Measurements from ENCODE around the gene SORCS2.

Gene SORCS2

DNA sequence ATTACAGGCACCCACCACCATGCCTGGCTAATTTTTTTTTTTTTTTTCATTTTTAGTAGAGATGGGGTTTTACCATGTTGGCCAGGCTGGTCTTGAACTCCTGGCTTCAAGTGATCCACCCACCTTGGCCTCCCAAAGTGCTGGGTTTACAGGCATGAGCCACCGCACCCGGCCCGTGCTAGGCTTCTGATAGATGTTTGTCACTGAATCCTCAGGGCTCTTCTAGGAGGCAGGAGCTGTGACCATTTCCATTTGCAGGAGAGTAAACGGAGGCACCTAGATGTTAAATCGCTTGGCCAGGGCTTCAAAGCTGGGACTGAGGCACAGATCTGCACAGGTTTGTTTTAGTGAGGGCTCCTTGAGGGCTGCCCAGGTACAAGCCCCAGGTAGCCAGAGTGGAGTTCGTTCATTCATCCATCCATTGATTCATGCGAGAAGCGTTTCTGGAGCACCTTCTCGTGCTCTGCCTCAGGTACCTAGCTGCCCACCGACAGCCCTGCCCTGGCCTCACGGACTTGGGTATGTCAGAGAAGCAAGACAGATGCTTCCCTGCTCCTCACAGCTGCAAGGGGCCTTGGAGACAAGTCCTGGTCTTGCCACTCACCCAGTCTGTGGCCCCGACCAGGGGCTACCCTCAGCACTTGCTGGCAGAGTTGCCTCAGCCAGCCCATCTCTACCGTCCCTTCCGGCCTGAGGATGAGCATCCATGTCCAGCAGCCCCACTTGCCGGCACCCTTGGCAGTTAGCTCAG lies 136.0 kb downstream of the SORCS2 start:
- no peak overlapping the region for H3K4me3 ChIP-seq (ENCODE audit: low read depth, low read length)
- TF ChIP-seq, protein P1, sequence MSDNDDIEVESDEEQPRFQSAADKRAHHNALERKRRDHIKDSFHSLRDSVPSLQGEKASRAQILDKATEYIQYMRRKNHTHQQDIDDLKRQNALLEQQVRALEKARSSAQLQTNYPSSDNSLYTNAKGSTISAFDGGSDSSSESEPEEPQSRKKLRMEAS (IDR thresholded peaks at IDR 0.05; ENCODE audit: low read depth, low read length): no peak
- TF ChIP-seq MYC (IDR thresholded peaks at IDR 0.05; ENCODE audit: low read depth, low read length) (no peak), CTCF (IDR thresholded peaks at IDR 0.05; ENCODE audit: low read depth, low read length) (no peak), POLR2A (IDR thresholded peaks at IDR 0.05; ENCODE audit: extremely low read depth, insufficient read length) (no peak)
- no peak for DNase-seq (ENCODE audit: low read depth)

DNA sequence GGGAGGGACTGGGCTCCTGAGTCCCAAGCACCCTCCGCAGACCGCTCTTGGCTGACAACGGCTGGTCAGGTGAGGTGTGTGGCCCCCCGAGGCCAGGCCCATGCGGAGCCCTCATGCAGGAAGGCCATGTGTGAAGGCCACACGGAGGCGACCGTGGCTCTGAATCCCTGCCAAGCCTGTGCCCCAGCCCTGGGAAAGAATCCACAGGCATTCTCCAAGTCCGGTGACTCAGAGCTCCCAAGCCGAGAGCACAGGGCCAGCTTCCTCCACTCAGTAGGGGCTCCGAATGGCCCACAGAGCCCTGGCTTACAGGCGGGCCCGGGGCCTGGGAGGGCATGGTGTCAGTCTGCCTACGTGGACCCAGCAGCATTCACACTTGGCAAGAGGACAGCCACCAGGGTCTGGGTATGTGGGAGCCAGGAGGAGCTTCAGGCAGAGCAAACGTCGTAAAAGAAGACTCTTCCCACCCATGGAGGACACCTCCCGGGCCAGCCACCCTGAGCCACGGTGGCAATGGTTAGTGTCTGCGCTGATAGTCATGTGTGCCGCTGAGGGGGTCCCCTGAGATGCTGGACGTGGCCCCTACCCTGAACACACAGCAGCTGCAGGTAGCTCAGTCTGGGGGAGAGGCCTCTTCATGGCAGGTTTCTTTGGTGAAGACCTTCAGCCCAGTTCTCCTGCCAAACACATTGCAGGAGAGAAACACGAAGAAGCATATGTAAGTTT lies 136.7 kb downstream of the SORCS2 start:
- no peak overlapping the region for H3K4me3 ChIP-seq (ENCODE audit: low read depth, low read length)
- DNase-seq (ENCODE audit: low read depth): no peak
- TF ChIP-seq, protein P1 (IDR thresholded peaks at IDR 0.05; ENCODE audit: low read depth, low read length): no peak
- no peak for TF ChIP-seq CTCF (IDR thresholded peaks at IDR 0.05; ENCODE audit: low read depth, low read length)
- TF ChIP-seq MYC (IDR thresholded peaks at IDR 0.05; ENCODE audit: low read depth, low read length): no peak
- TF ChIP-seq POLR2A (IDR thresholded peaks at IDR 0.05; ENCODE audit: extremely low read depth, insufficient read length): no peak

DNA sequence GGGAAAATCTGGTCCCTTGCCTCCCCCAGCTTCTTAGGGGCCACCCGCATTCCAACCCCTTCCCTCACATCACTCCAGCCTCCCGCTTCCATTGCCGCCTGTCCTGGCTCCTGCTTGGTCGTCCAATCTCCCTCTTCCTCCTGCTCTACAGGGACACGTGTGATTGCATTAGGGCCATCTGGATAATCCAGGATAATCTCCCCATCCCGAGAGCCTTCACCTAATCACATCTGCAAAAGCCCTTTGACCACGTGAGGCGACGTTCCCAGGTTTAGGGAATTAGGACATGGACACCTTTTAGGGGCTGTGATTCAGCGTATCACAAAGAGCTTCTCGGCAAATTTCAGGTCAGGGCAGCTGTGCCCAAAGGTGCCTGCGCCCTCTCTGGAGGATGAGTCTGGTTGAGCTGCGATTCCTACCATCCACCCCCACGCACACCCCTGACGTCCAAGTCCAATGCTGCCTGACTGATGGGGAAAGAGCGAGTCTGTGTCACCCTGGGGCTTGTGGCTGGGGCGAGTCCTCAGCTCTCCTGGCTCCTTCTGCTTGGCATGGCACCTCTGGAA lies 137.8 kb downstream of the SORCS2 start:
- TF ChIP-seq, protein P1 (IDR thresholded peaks at IDR 0.05; ENCODE audit: low read depth, low read length): no peak
- no peak for TF ChIP-seq POLR2A (IDR thresholded peaks at IDR 0.05; ENCODE audit: extremely low read depth, insufficient read length)
- no peak for TF ChIP-seq CTCF (IDR thresholded peaks at IDR 0.05; ENCODE audit: low read depth, low read length)
- no peak for TF ChIP-seq MYC (IDR thresholded peaks at IDR 0.05; ENCODE audit: low read depth, low read length)
- H3K4me3 ChIP-seq (ENCODE audit: low read depth, low read length): no peak overlapping the region
- no peak for DNase-seq (ENCODE audit: low read depth)

- DNase-seq (ENCODE audit: low read depth): no peak
- TF ChIP-seq POLR2A (IDR thresholded peaks at IDR 0.05; ENCODE audit: extremely low read depth, insufficient read length): no peak
- no peak for TF ChIP-seq CTCF (IDR thresholded peaks at IDR 0.05; ENCODE audit: low read depth, low read length)
- TF ChIP-seq, protein P1 (IDR thresholded peaks at IDR 0.05; ENCODE audit: low read depth, low read length): no peak
- TF ChIP-seq MYC (IDR thresholded peaks at IDR 0.05; ENCODE audit: low read depth, low read length): no peak
- no peak overlapping the region for H3K4me3 ChIP-seq (ENCODE audit: low read depth, low read length)
These were observed 138.7 kb downstream of the SORCS2 start for GRCh38 chr4:7330811-7331681.

DNA sequence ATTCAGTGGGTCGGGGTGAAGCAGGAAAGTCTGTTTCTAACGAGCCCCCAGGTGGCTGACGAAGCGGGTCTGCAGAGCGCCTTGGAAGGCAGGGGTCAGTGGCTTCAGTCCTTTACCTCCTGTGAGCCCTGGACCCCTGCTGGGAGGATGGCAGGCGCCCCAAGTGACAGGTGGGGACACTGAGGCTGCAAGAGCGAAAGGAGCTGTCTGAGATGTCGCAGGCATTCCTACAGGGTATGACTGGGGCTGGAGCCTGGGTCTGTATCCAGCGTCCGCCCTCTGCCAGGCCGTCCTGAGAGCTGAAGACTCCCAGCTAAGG lies 139.3 kb downstream of the SORCS2 start:
- no peak for TF ChIP-seq POLR2A (IDR thresholded peaks at IDR 0.05; ENCODE audit: extremely low read depth, insufficient read length)
- TF ChIP-seq CTCF (IDR thresholded peaks at IDR 0.05; ENCODE audit: low read depth, low read length): no peak
- no peak for TF ChIP-seq MYC (IDR thresholded peaks at IDR 0.05; ENCODE audit: low read depth, low read length)
- TF ChIP-seq, protein P1 (IDR thresholded peaks at IDR 0.05; ENCODE audit: low read depth, low read length): no peak
- DNase-seq (ENCODE audit: low read depth): no peak

More for the DNA sequence above, 139.3 kb downstream of the SORCS2 start:
- no peak overlapping the region for H3K4me3 ChIP-seq (ENCODE audit: low read depth, low read length)
